ENCODE measurements around the gene UGT3A1.
"Not testable (repeated sequence)": the region's sequence is repeated elsewhere in the genome, so short reads cannot be mapped to it uniquely, and the experiment has no call there.

The UGT3A1 gene

GRCh38 chr5:35990941-35991611 lies at the start of gene UGT3A1:
UGT3A1 (minus strand) TSS chr5:35991390; CDS start chr5:35991240, 150 bp downstream.
- DNase-seq (ENCODE audit: low read depth in 2 of 3, low spot score in 1 of 3), result no peak

GRCh38 chr5:36035696-36036095 lies 44.5 kb upstream of the UGT3A1 start:
- no peak for DNase-seq (ENCODE audit: low read depth in 2 of 3, low spot score in 1 of 3)

GRCh38 chr5:36034536-36035134 lies 43.4 kb upstream of the UGT3A1 start:
- not testable (repeated sequence) for DNase-seq (ENCODE audit: low read depth in 2 of 3, low spot score in 1 of 3)

GRCh38 chr5:36033486-36033885 lies 42.3 kb upstream of the UGT3A1 start:
- no peak for DNase-seq (ENCODE audit: low read depth in 2 of 3, low spot score in 1 of 3)

- no peak for DNase-seq (ENCODE audit: low read depth in 2 of 3, low spot score in 1 of 3)
Observed at GRCh38 chr5:36033047-36033446, 41.9 kb upstream of the UGT3A1 start.

GRCh38 chr5:36031223-36031622 lies 40.0 kb upstream of the UGT3A1 start:
- no peak for DNase-seq (ENCODE audit: low read depth in 2 of 3, low spot score in 1 of 3)

GRCh38 chr5:36029914-36030313 lies 38.7 kb upstream of the UGT3A1 start:
- no peak for DNase-seq (ENCODE audit: low read depth in 2 of 3, low spot score in 1 of 3)

GRCh38 chr5:36028816-36029465 lies 37.8 kb upstream of the UGT3A1 start:
- no peak for DNase-seq (ENCODE audit: low read depth in 2 of 3, low spot score in 1 of 3)

- no peak for DNase-seq (ENCODE audit: low read depth in 2 of 3, low spot score in 1 of 3)
Observed at GRCh38 chr5:36027711-36028110, 36.5 kb upstream of the UGT3A1 start.

GRCh38 chr5:36026706-36027465 lies 35.7 kb upstream of the UGT3A1 start:
- DNase-seq (ENCODE audit: low read depth in 2 of 3, low spot score in 1 of 3), result no peak

GRCh38 chr5:36022246-36022645 lies 31.1 kb upstream of the UGT3A1 start:
- not testable (repeated sequence) for DNase-seq (ENCODE audit: low read depth in 2 of 3, low spot score in 1 of 3)

GRCh38 chr5:36019584-36019983 lies 28.4 kb upstream of the UGT3A1 start:
- DNase-seq (ENCODE audit: low read depth in 2 of 3, low spot score in 1 of 3), result not testable (repeated sequence)

- no peak for DNase-seq (ENCODE audit: low read depth in 2 of 3, low spot score in 1 of 3)
Observed at GRCh38 chr5:36017622-36018021, 26.4 kb upstream of the UGT3A1 start.

GRCh38 chr5:36017004-36017403 lies 25.8 kb upstream of the UGT3A1 start:
- no peak for DNase-seq (ENCODE audit: low read depth in 2 of 3, low spot score in 1 of 3)

GRCh38 chr5:36013182-36013581 lies 22.0 kb upstream of the UGT3A1 start:
- DNase-seq (ENCODE audit: low read depth in 2 of 3, low spot score in 1 of 3), result no peak

- DNase-seq (ENCODE audit: low read depth in 2 of 3, low spot score in 1 of 3), result no peak
Observed at GRCh38 chr5:36009698-36010097, 18.5 kb upstream of the UGT3A1 start.

- DNase-seq (ENCODE audit: low read depth in 2 of 3, low spot score in 1 of 3), result no peak
Observed at GRCh38 chr5:36007366-36007765, 16.2 kb upstream of the UGT3A1 start.

GRCh38 chr5:36006163-36006562 lies 15.0 kb upstream of the UGT3A1 start:
- DNase-seq (ENCODE audit: low read depth in 2 of 3, low spot score in 1 of 3), result no peak

GRCh38 chr5:36001032-36001431 lies 9.8 kb upstream of the UGT3A1 start:
- DNase-seq (ENCODE audit: low read depth in 2 of 3, low spot score in 1 of 3), result no peak

- DNase-seq (ENCODE audit: low read depth in 2 of 3, low spot score in 1 of 3), result no peak
Observed at GRCh38 chr5:35999547-35999946, 8.4 kb upstream of the UGT3A1 start.

GRCh38 chr5:35996076-35996475 lies 4.9 kb upstream of the UGT3A1 start:
- DNase-seq (ENCODE audit: low read depth in 2 of 3, low spot score in 1 of 3), result no peak

- no peak for DNase-seq (ENCODE audit: low read depth in 2 of 3, low spot score in 1 of 3)
Observed at GRCh38 chr5:35990520-35990919, 670 bp downstream of the UGT3A1 start.
